ENCODE results near the gene ASPM.
"Not testable (repeated sequence)": the region's sequence is repeated elsewhere in the genome, so short reads cannot be mapped to it uniquely, and the experiment has no call there.

ASPM gene

DNA sequence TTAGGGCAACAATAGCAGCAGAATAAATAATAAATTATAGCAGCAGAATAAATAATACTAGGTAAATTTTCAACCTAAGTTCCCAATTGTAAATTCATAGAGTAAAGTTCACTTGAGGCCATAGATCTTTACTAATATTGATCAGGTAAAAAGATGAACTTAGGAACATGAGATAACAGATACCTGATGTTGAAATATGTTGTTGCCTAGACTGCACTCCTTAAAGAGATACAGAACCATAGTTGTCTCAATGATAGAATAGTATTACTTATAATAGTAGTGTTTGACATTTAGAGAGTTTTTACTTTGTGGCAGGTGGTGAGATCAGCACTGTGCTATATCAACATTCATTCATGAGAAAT, 79.0 kb downstream of the ASPM start:
- no peaks in the 10 kb centered on the region for H3K36me3 ChIP-seq (ENCODE audit: insufficient read depth, low read length)
- no peaks in the 10 kb centered on the region for H3K27me3 ChIP-seq (ENCODE audit: control insufficient read depth, insufficient read depth, low read length)
- H3K9me3 ChIP-seq (replicated peaks; ENCODE audit: low read length): no peaks in the 10 kb centered on the region
- no peak overlapping the region for H3K9ac ChIP-seq (ENCODE audit: low read depth, low read length)
- no peak overlapping the region for H3K4me2 ChIP-seq (ENCODE audit: low read length)
- no peak overlapping the region for H3K4me3 ChIP-seq (ENCODE audit: low read length)
- H3K4me1 ChIP-seq (ENCODE audit: control insufficient read depth, insufficient read depth, low read length): no peaks in the 10 kb centered on the region

GRCh38 chr1:197066719-197067456, 79.6 kb downstream of the ASPM start, which contains the start of gene F13B:
Gene F13B, minus strand, starts transcription at chr1:197067260. Its CDS starts 37 bp downstream, at chr1:197067223.
- Histone ChIP-seq H3K4me2 (ENCODE audit: low read length) (no peak within 1 kb of the TSS), H3K4me3 (ENCODE audit: low read length) (no peak within 1 kb of the TSS), H3K36me3 (ENCODE audit: insufficient read depth, low read length) (no peaks in the 10 kb centered on the region), H3K4me1 (ENCODE audit: control insufficient read depth, insufficient read depth, low read length) (no peaks in the 10 kb centered on the region), H3K9me3 (replicated peaks; ENCODE audit: low read length) (no peaks in the 10 kb centered on the region), H3K9ac (ENCODE audit: low read depth, low read length) (no peak within 1 kb of the TSS), H3K27me3 (ENCODE audit: control insufficient read depth, insufficient read depth, low read length) (no peaks in the 10 kb centered on the region)

GRCh38 chr1:197066277-197066676, 80.2 kb downstream of the ASPM start:
- H3K9me3 ChIP-seq (replicated peaks; ENCODE audit: low read length): no peaks in the 10 kb centered on the region
- no peak overlapping the region for H3K9ac ChIP-seq (ENCODE audit: low read depth, low read length)
- no peaks in the 10 kb centered on the region for H3K27me3 ChIP-seq (ENCODE audit: control insufficient read depth, insufficient read depth, low read length)
- no peaks in the 10 kb centered on the region for H3K36me3 ChIP-seq (ENCODE audit: insufficient read depth, low read length)
- no peak overlapping the region for H3K4me2 ChIP-seq (ENCODE audit: low read length)
- H3K4me1 ChIP-seq (ENCODE audit: control insufficient read depth, insufficient read depth, low read length): no peaks in the 10 kb centered on the region
- H3K4me3 ChIP-seq (ENCODE audit: low read length): no peak overlapping the region

DNA sequence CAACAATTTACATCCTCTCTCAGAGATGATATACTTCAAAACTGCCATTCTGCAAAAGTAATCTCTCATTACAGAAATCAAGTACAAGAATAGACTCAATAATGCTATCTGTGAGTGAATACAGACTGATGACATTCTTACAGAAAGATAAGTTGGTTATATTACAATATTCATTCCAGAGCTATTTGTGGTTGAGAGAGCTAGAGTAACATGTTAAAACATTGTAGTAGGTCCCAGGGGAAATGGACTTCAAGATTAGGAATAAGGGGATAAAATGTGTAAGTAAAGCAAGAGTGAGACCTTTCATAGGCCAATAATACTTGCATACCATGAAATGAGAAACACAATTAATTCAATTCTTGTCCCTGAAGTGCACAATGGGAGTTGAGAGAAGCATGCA, 80.9 kb downstream of the ASPM start:
- no peak overlapping the region for H3K4me2 ChIP-seq (ENCODE audit: low read length)
- H3K4me1 ChIP-seq (ENCODE audit: control insufficient read depth, insufficient read depth, low read length): no peaks in the 10 kb centered on the region
- no peaks in the 10 kb centered on the region for H3K9me3 ChIP-seq (replicated peaks; ENCODE audit: low read length)
- no peak overlapping the region for H3K4me3 ChIP-seq (ENCODE audit: low read length)
- no peaks in the 10 kb centered on the region for H3K27me3 ChIP-seq (ENCODE audit: control insufficient read depth, insufficient read depth, low read length)
- H3K9ac ChIP-seq (ENCODE audit: low read depth, low read length): no peak overlapping the region
- no peaks in the 10 kb centered on the region for H3K36me3 ChIP-seq (ENCODE audit: insufficient read depth, low read length)

DNA sequence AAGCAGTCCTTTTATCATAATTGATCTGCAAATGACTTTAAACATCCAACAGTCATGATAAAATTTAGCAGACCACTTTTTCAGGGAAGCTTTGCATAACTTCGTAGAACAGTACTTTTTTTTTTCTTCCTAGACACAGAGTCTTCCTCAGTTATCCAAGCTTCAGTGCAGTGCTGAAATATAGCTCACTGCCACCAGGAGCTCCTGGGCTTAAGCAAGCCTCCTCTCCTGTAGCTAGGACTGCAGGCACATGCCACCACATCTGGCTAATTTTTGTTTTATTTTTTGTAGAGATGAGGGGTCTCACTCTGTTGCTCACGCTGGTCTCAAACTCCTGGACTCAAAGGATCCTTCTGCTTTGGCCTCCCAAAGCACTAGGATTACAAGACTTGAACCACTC, 83.3 kb downstream of the ASPM start:
- H3K9me3 ChIP-seq (replicated peaks; ENCODE audit: low read length): no peaks in the 10 kb centered on the region
- no peak overlapping the region for H3K4me2 ChIP-seq (ENCODE audit: low read length)
- no peak overlapping the region for H3K9ac ChIP-seq (ENCODE audit: low read depth, low read length)
- no peak overlapping the region for H3K4me3 ChIP-seq (ENCODE audit: low read length)
- no peaks in the 10 kb centered on the region for H3K4me1 ChIP-seq (ENCODE audit: control insufficient read depth, insufficient read depth, low read length)
- H3K36me3 ChIP-seq (ENCODE audit: insufficient read depth, low read length): no peaks in the 10 kb centered on the region
- no peaks in the 10 kb centered on the region for H3K27me3 ChIP-seq (ENCODE audit: control insufficient read depth, insufficient read depth, low read length)

DNA sequence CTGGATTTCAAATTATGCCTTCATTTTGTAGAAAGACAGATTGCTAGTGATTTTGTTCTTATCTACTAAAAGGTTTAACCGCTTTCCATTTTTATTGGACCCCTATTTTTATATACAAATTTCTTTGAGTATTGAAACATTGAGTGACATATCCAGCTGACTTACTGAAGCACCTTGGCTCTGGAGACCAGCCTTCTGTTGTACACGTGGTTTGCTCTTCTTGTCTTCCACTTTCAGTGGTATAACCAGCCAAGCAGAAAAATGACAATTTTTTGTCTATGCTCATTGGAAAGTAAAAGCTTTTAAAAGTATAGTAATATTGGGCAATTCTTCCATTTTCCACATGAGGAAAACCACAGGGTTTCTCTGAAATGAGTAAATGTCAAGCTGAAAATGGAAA, 83.8 kb downstream of the ASPM start:
- no peak overlapping the region for H3K9ac ChIP-seq (ENCODE audit: low read depth, low read length)
- no peaks in the 10 kb centered on the region for H3K36me3 ChIP-seq (ENCODE audit: insufficient read depth, low read length)
- H3K27me3 ChIP-seq (ENCODE audit: control insufficient read depth, insufficient read depth, low read length): no peaks in the 10 kb centered on the region
- H3K4me3 ChIP-seq (ENCODE audit: low read length): no peak overlapping the region
- no peaks in the 10 kb centered on the region for H3K9me3 ChIP-seq (replicated peaks; ENCODE audit: low read length)
- H3K4me2 ChIP-seq (ENCODE audit: low read length): no peak overlapping the region
- no peaks in the 10 kb centered on the region for H3K4me1 ChIP-seq (ENCODE audit: control insufficient read depth, insufficient read depth, low read length)

- no peak overlapping the region for H3K4me2 ChIP-seq (ENCODE audit: low read length)
- no peaks in the 10 kb centered on the region for H3K36me3 ChIP-seq (ENCODE audit: insufficient read depth, low read length)
- no peak overlapping the region for H3K4me3 ChIP-seq (ENCODE audit: low read length)
- H3K4me1 ChIP-seq (ENCODE audit: control insufficient read depth, insufficient read depth, low read length): no peaks in the 10 kb centered on the region
- no peak overlapping the region for H3K9ac ChIP-seq (ENCODE audit: low read depth, low read length)
- H3K9me3 ChIP-seq (replicated peaks; ENCODE audit: low read length): no peaks in the 10 kb centered on the region
- no peaks in the 10 kb centered on the region for H3K27me3 ChIP-seq (ENCODE audit: control insufficient read depth, insufficient read depth, low read length)
Measured at GRCh38 chr1:197049100-197049499, 97.4 kb downstream of the ASPM start.

- no peaks in the 10 kb centered on the region for H3K9me3 ChIP-seq (replicated peaks; ENCODE audit: low read length)
- H3K9ac ChIP-seq (ENCODE audit: low read depth, low read length): no peak overlapping the region
- H3K36me3 ChIP-seq (ENCODE audit: insufficient read depth, low read length): no peaks in the 10 kb centered on the region
- H3K4me1 ChIP-seq (ENCODE audit: control insufficient read depth, insufficient read depth, low read length): no peaks in the 10 kb centered on the region
- no peaks in the 10 kb centered on the region for H3K27me3 ChIP-seq (ENCODE audit: control insufficient read depth, insufficient read depth, low read length)
- no peak overlapping the region for H3K4me3 ChIP-seq (ENCODE audit: low read length)
- no peak overlapping the region for H3K4me2 ChIP-seq (ENCODE audit: low read length)
Measured at GRCh38 chr1:197042676-197043341, 103.7 kb downstream of the ASPM start.

DNA sequence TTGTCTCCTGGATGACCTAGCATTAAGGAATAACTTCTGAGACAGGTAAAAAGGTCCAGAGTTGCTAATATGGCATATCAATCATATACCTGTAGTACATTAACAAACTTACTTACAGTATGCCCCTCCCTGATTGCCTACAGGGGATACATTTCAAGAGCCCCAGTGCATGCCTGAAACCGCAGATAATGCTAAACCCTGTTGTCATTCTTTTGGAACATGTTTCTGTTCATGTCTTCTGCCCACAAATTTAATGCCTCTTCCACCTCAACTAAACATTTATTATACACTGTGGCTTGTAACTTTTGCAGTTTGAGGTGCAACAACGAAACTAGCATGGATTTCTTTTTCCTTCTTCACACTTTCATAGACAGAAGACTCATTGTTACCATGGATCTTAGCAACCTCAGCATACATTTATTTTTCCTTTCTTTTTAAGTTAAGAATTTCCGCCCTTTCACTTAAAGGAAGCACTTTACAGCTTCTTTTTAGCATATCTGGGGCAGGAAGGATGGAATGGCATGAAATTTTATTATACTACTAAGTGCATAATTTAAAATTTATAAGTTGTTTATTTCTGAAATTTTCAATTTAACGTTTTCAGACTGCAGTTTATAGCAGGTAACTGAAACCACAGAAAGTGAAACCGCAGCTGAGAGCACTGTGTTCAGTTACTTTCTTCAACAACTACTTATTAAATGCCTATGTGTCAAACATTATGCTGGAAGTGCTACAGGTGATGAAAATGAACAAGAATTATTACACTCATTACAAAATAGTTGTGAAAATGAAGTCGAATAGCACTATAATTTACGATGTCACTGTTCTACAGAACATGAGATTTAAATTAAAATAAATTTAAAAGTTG, 104.7 kb downstream of the ASPM start:
- H3K4me3 ChIP-seq (ENCODE audit: low read length): no peak overlapping the region
- no peaks in the 10 kb centered on the region for H3K27me3 ChIP-seq (ENCODE audit: control insufficient read depth, insufficient read depth, low read length)
- no peaks in the 10 kb centered on the region for H3K9me3 ChIP-seq (replicated peaks; ENCODE audit: low read length)
- no peak overlapping the region for H3K9ac ChIP-seq (ENCODE audit: low read depth, low read length)
- no peaks in the 10 kb centered on the region for H3K4me1 ChIP-seq (ENCODE audit: control insufficient read depth, insufficient read depth, low read length)
- H3K4me2 ChIP-seq (ENCODE audit: low read length): no peak overlapping the region
- H3K36me3 ChIP-seq (ENCODE audit: insufficient read depth, low read length): no peaks in the 10 kb centered on the region

DNA sequence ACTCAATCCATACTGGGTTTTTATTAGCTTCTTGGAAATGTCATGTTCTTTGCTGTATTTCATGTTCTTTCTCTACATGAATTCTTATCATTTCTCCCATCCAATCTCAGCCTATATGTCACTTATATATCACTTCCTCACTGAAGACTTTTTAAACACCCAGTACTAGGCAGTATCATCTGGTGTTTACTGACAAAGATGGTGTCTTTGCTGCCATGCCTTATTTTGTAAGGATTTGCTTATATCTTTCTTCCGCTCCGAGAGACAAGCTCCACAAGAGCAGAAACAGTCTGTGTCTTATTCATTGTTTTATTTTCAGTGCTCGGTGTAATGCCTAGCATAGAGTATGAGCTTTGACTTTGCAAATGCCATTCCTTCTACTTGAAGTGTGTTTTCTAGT, 109.6 kb downstream of the ASPM start:
- H3K36me3 ChIP-seq (ENCODE audit: insufficient read depth, low read length): no peaks in the 10 kb centered on the region
- H3K9me3 ChIP-seq (replicated peaks; ENCODE audit: low read length): no peaks in the 10 kb centered on the region
- H3K9ac ChIP-seq (ENCODE audit: low read depth, low read length): no peak overlapping the region
- H3K4me1 ChIP-seq (ENCODE audit: control insufficient read depth, insufficient read depth, low read length): peaks cover 10% of the 10 kb centered on the region
- no peak overlapping the region for H3K4me2 ChIP-seq (ENCODE audit: low read length)
- H3K27me3 ChIP-seq (ENCODE audit: control insufficient read depth, insufficient read depth, low read length): no peaks in the 10 kb centered on the region
- H3K4me3 ChIP-seq (ENCODE audit: low read length): no peak overlapping the region

- not testable (repeated sequence) for H3K9me3 ChIP-seq (replicated peaks; ENCODE audit: low read length); H3K36me3 ChIP-seq (ENCODE audit: insufficient read depth, low read length); H3K4me3 ChIP-seq (ENCODE audit: low read length); H3K27me3 ChIP-seq (ENCODE audit: control insufficient read depth, insufficient read depth, low read length); H3K9ac ChIP-seq (ENCODE audit: low read depth, low read length)
- Histone ChIP-seq H3K4me1 (ENCODE audit: control insufficient read depth, insufficient read depth, low read length) (peaks cover 10% of the 10 kb centered on the region), H3K4me2 (ENCODE audit: low read length) (peak overlapping the region; percentile 29)
Measured at GRCh38 chr1:197034631-197035339, 111.7 kb downstream of the ASPM start.
